Neutrophil (primary cell): ENCODE results near the gene TPM3.

Source experiments
- H3K27ac ChIP-seq: fragments of 200-600 bp; sonication (generic); 2 replicates; pipeline ENCODE4 v1.5.1; 2016; ENCODE audit warnings: mild to moderate bottlenecking, moderate library complexity
- H3K27me3 ChIP-seq: fragments of 200-600 bp; sonication (generic); 2 replicates; pipeline ENCODE4 v1.6.0; 2016; ENCODE audit warnings: mild to moderate bottlenecking
- H3K36me3 ChIP-seq: fragments of 200-600 bp; sonication (generic); 2 replicates; pipeline ENCODE4 v1.5.1; 2017
- H3K4me1 ChIP-seq, 2 experiments: fragments of 200-600 bp in 1 of 2; sonication (generic) in 1 of 2; 1 replicate in 1 of 2; 2 replicates in 1 of 2; pipeline versions ENCODE4 v1.5.1 to v1.6.1; 2013 to 2016; ENCODE audit warnings: low read depth in 1 of 2, low read length in 1 of 2, mild to moderate bottlenecking in 1 of 2, moderate library complexity in 1 of 2; ENCODE audit not compliant: control insufficient read depth in 1 of 2, insufficient read depth in 1 of 2
- H3K4me3 ChIP-seq, 2 experiments: fragments of 200-600 bp in 1 of 2; sonication (generic) in 1 of 2; 1 replicate in 1 of 2; 2 replicates in 1 of 2; pipeline ENCODE4 v1.5.1; 2013 to 2016; ENCODE audit warnings: low read depth in 1 of 2, low read length in 1 of 2, mild to moderate bottlenecking in 1 of 2, moderate library complexity in 1 of 2
- H3K9me3 ChIP-seq: fragments of 200-600 bp; sonication (generic); 2 replicates; pipeline ENCODE4 v1.5.1; 2016
- TF ChIP-seq, protein P1 (sequence below): fragments of 200-600 bp; sonication (generic); IDR thresholded peaks from 2 replicates; pipeline ENCODE4 v1.5.1; 2016; ENCODE audit warnings: antibody characterized with exemption

TPM3 gene

DNA sequence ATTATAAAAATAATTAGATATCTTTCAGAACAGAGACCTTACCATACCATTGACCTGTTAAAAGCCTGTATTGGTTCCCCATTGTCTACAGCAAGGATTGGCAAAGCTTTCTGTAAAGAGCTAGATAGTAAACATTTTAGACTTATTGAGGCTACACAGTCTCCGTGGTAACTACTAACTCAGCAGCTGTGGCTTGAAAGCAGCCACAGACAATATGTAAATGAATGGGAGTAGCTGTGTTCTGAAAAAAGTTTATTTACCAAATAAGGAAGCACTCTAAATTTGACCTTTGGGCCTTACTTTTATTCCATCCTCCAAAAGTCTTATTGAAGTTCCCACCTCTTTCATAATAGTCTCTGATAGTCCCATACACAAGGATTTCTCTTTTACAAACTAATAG, 76.7 kb downstream of the TPM3 start:
- Histone ChIP-seq H3K36me3 (no peaks in the 10 kb centered on the region), H3K27ac (no peak overlapping the region), H3K4me3 (no peak overlapping the region), H3K4me1 (no peaks in the 10 kb centered on the region), H3K27me3 (no peaks in the 10 kb centered on the region), H3K9me3 (no peaks in the 10 kb centered on the region)
- TF ChIP-seq, protein P1, sequence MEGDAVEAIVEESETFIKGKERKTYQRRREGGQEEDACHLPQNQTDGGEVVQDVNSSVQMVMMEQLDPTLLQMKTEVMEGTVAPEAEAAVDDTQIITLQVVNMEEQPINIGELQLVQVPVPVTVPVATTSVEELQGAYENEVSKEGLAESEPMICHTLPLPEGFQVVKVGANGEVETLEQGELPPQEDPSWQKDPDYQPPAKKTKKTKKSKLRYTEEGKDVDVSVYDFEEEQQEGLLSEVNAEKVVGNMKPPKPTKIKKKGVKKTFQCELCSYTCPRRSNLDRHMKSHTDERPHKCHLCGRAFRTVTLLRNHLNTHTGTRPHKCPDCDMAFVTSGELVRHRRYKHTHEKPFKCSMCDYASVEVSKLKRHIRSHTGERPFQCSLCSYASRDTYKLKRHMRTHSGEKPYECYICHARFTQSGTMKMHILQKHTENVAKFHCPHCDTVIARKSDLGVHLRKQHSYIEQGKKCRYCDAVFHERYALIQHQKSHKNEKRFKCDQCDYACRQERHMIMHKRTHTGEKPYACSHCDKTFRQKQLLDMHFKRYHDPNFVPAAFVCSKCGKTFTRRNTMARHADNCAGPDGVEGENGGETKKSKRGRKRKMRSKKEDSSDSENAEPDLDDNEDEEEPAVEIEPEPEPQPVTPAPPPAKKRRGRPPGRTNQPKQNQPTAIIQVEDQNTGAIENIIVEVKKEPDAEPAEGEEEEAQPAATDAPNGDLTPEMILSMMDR: no peak
